GM18502 (cell line): ENCODE data around the gene RNF14.

Source experiments
- ATAC-seq: cut with Tn5 transposase; IDR thresholded peaks from one replicate; pipeline ENCODE4 v1.9.1; 2021; ENCODE audit warnings: mild to moderate bottlenecking; ENCODE audit not compliant: unreplicated experiment, poor library complexity

The RNF14 gene

GRCh38 chr5:141945511-141946051, 23.3 kb upstream of the RNF14 start:
- ATAC-seq = no peak

GRCh38 chr5:141947316-141947715, 21.6 kb upstream of the RNF14 start:
- ATAC-seq = no peak

- ATAC-seq = no peak
Measured at GRCh38 chr5:141948812-141949211, 20.1 kb upstream of the RNF14 start.

- ATAC-seq = no peak
Measured at GRCh38 chr5:141949511-141949910, 19.4 kb upstream of the RNF14 start.

- ATAC-seq = no peak
Measured at GRCh38 chr5:141950207-141951005, 18.5 kb upstream of the RNF14 start.

- peak; percentile 93 for ATAC-seq
Measured at GRCh38 chr5:141951332-141951781, 17.5 kb upstream of the RNF14 start.

- ATAC-seq = no peak
Measured at GRCh38 chr5:141952020-141952419, 16.9 kb upstream of the RNF14 start.

- ATAC-seq = no peak
Measured at GRCh38 chr5:141954194-141954593, 14.7 kb upstream of the RNF14 start.

GRCh38 chr5:141957367-141957996, 11.4 kb upstream of the RNF14 start:
- ATAC-seq = no peak

GRCh38 chr5:141958113-141958512, 10.8 kb upstream of the RNF14 start, which contains the start of gene PCDH12:
Gene PCDH12 (minus strand): TSS chr5:141958202. CDS start chr5:141957851, 351 bp downstream.
- ATAC-seq = no peak

- no peak for ATAC-seq
Measured at GRCh38 chr5:141958546-141959172, 10.2 kb upstream of the RNF14 start.

- ATAC-seq = no peak
Measured at GRCh38 chr5:141960018-141960417, 8.9 kb upstream of the RNF14 start.

GRCh38 chr5:141960449-141961323, 8.2 kb upstream of the RNF14 start:
- ATAC-seq = peak; percentile 93

- no peak for ATAC-seq
Measured at GRCh38 chr5:141961466-141961865, 7.4 kb upstream of the RNF14 start.

- ATAC-seq = no peak
Measured at GRCh38 chr5:141963701-141964100, 5.2 kb upstream of the RNF14 start.

GRCh38 chr5:141965071-141965470, 3.8 kb upstream of the RNF14 start:
- ATAC-seq = no peak

GRCh38 chr5:141966275-141966962, 2.5 kb upstream of the RNF14 start:
- ATAC-seq = no peak

- no peak for ATAC-seq
Measured at GRCh38 chr5:141966963-141967333, 2.0 kb upstream of the RNF14 start.
